Measurements from ENCODE around the gene HLF. TPM values are rescaled to one million over a fixed set of nuclear protein-coding genes. Genes with fewer than 3 reads are reported as not detected.

Gene HLF
- polyA plus RNA-seq, 1 donor from 2014 or later = not detected

- no peaks in the 10 kb centered on the region for H3K36me3 Mint-ChIP-seq
- no peaks in the 10 kb centered on the region for H3K9me3 Mint-ChIP-seq
- H3K27ac Mint-ChIP-seq = no peak overlapping the region
- H3K27me3 Mint-ChIP-seq = peaks cover 34% of the 10 kb centered on the region
- H3K4me1 Mint-ChIP-seq = no peaks in the 10 kb centered on the region
- H3K4me3 Mint-ChIP-seq = no peak overlapping the region
These were observed 11.4 kb downstream of the HLF start for GRCh38 chr17:55275894-55276804.

GRCh38 chr17:55278173-55278961 is 13.6 kb downstream of the HLF start:
- Mint-ChIP-seq H3K27me3 (peaks cover 21% of the 10 kb centered on the region), H3K27ac (no peak overlapping the region), H3K4me3 (no peak overlapping the region), H3K4me1 (no peaks in the 10 kb centered on the region), H3K36me3 (no peaks in the 10 kb centered on the region), H3K9me3 (no peaks in the 10 kb centered on the region)

GRCh38 chr17:55279203-55279602 is 14.4 kb downstream of the HLF start:
- H3K36me3 Mint-ChIP-seq = no peaks in the 10 kb centered on the region
- H3K4me1 Mint-ChIP-seq = no peaks in the 10 kb centered on the region
- peaks cover 14% of the 10 kb centered on the region for H3K27me3 Mint-ChIP-seq
- no peak overlapping the region for H3K4me3 Mint-ChIP-seq
- no peak overlapping the region for H3K27ac Mint-ChIP-seq
- no peaks in the 10 kb centered on the region for H3K9me3 Mint-ChIP-seq

GRCh38 chr17:55279788-55280187 is 15.0 kb downstream of the HLF start:
- H3K9me3 Mint-ChIP-seq = no peaks in the 10 kb centered on the region
- no peaks in the 10 kb centered on the region for H3K4me1 Mint-ChIP-seq
- no peaks in the 10 kb centered on the region for H3K36me3 Mint-ChIP-seq

GRCh38 chr17:55280212-55280611 is 15.5 kb downstream of the HLF start:
- no peak overlapping the region for H3K27ac Mint-ChIP-seq
- H3K36me3 Mint-ChIP-seq = no peaks in the 10 kb centered on the region
- H3K4me3 Mint-ChIP-seq = no peak overlapping the region
- H3K4me1 Mint-ChIP-seq = no peaks in the 10 kb centered on the region
- no peaks in the 10 kb centered on the region for H3K9me3 Mint-ChIP-seq
- H3K27me3 Mint-ChIP-seq = peaks cover 14% of the 10 kb centered on the region

More at GRCh38 chr17:55279788-55280187, 15.0 kb downstream of the HLF start:
- Mint-ChIP-seq H3K27me3 (peaks cover 11% of the 10 kb centered on the region), H3K27ac (no peak overlapping the region), H3K4me3 (no peak overlapping the region)

- no peaks in the 10 kb centered on the region for H3K9me3 Mint-ChIP-seq
- H3K27ac Mint-ChIP-seq = no peak overlapping the region
- no peak overlapping the region for H3K4me3 Mint-ChIP-seq
- H3K36me3 Mint-ChIP-seq = no peaks in the 10 kb centered on the region
- H3K27me3 Mint-ChIP-seq = peaks cover 18% of the 10 kb centered on the region
- no peaks in the 10 kb centered on the region for H3K4me1 Mint-ChIP-seq
These were observed 17.1 kb downstream of the HLF start for GRCh38 chr17:55281649-55282378.

- no peaks in the 10 kb centered on the region for H3K4me1 Mint-ChIP-seq
- peaks cover 18% of the 10 kb centered on the region for H3K27me3 Mint-ChIP-seq
- H3K4me3 Mint-ChIP-seq = no peak overlapping the region
- no peaks in the 10 kb centered on the region for H3K9me3 Mint-ChIP-seq
- no peaks in the 10 kb centered on the region for H3K36me3 Mint-ChIP-seq
- H3K27ac Mint-ChIP-seq = no peak overlapping the region
These were observed 17.6 kb downstream of the HLF start for GRCh38 chr17:55282379-55282702.

- H3K27me3 Mint-ChIP-seq = peaks cover 18% of the 10 kb centered on the region
- H3K27ac Mint-ChIP-seq = no peak overlapping the region
- H3K36me3 Mint-ChIP-seq = no peaks in the 10 kb centered on the region
- no peaks in the 10 kb centered on the region for H3K9me3 Mint-ChIP-seq
- H3K4me3 Mint-ChIP-seq = no peak overlapping the region
- no peaks in the 10 kb centered on the region for H3K4me1 Mint-ChIP-seq
These were observed 18.0 kb downstream of the HLF start for GRCh38 chr17:55282741-55283140.

GRCh38 chr17:55283256-55283965 is 18.7 kb downstream of the HLF start:
- Mint-ChIP-seq H3K4me3 (no peak overlapping the region), H3K27me3 (peaks cover 18% of the 10 kb centered on the region), H3K36me3 (no peaks in the 10 kb centered on the region), H3K27ac (no peak overlapping the region), H3K9me3 (no peaks in the 10 kb centered on the region), H3K4me1 (no peaks in the 10 kb centered on the region)

- no peak overlapping the region for H3K27ac Mint-ChIP-seq
- no peaks in the 10 kb centered on the region for H3K4me1 Mint-ChIP-seq
- H3K36me3 Mint-ChIP-seq = no peaks in the 10 kb centered on the region
- peaks cover 18% of the 10 kb centered on the region for H3K27me3 Mint-ChIP-seq
- no peak overlapping the region for H3K4me3 Mint-ChIP-seq
- no peaks in the 10 kb centered on the region for H3K9me3 Mint-ChIP-seq
These were observed 19.5 kb downstream of the HLF start for GRCh38 chr17:55284001-55284884.

GRCh38 chr17:55284944-55285339 is 20.2 kb downstream of the HLF start:
- Mint-ChIP-seq H3K27ac (no peak overlapping the region), H3K27me3 (peaks cover 18% of the 10 kb centered on the region), H3K4me3 (no peak overlapping the region), H3K36me3 (no peaks in the 10 kb centered on the region), H3K9me3 (no peaks in the 10 kb centered on the region), H3K4me1 (no peaks in the 10 kb centered on the region)

GRCh38 chr17:55285340-55286301 is 20.9 kb downstream of the HLF start:
- no peak overlapping the region for H3K4me3 Mint-ChIP-seq

More at GRCh38 chr17:55285340-55286301, 20.9 kb downstream of the HLF start:
- Mint-ChIP-seq H3K36me3 (peaks cover 2% of the 10 kb centered on the region), H3K27me3 (peaks cover 15% of the 10 kb centered on the region), H3K4me1 (no peaks in the 10 kb centered on the region), H3K9me3 (no peaks in the 10 kb centered on the region), H3K27ac (no peak overlapping the region)

Data from IgD-negative memory B cell (primary cell).